GM23338 (cell line): ENCODE measurements around the gene CT45A10. TPM values are rescaled to one million over a fixed set of nuclear protein-coding genes. Genes with fewer than 3 reads are reported as not detected.

Experiments used
- polyA plus RNA-seq: library from polyadenylated mRNA; unstranded; fragments of >200 nt; fragmentation: Nextera tagmentation; extraction: Ambion mirVana; gene quantifications from 2 replicates; pipeline ENCODE4 v1.2.1, GENCODE V29; 2016
- total RNA-seq: library from RNA; depleted of rRNA; stranded (reverse); fragments of >200 nt; shearing (Covaris generic); gene quantifications from 2 replicates; pipeline ENCODE4 v1.2.3, GENCODE V29; 2014; rRNA removed

The CT45A10 gene
- total and polyA plus RNA-seq, 2 experiments from 2014 or later, result not detected

Other genes with a start within 250 kb of the CT45A10 start
- not detected in 2 replicates for gene CT45A1, start 179.8 kb downstream of the CT45A10 start, total RNA-seq
- not detected in 2 replicates for gene CT45A1, start 179.8 kb downstream of the CT45A10 start, polyA plus RNA-seq
- gene CT45A3, start 125.3 kb downstream of the CT45A10 start, total RNA-seq, result not detected in 2 replicates
- not detected in 2 replicates for gene CT45A3, start 125.3 kb downstream of the CT45A10 start, polyA plus RNA-seq
- gene CT45A5, start 107.9 kb downstream of the CT45A10 start, total RNA-seq, result not detected in 2 replicates
- gene CT45A5, start 107.9 kb downstream of the CT45A10 start, polyA plus RNA-seq, result not detected in 2 replicates
- gene CT45A6, start 90.7 kb downstream of the CT45A10 start, total RNA-seq, result not detected in 2 replicates
- gene CT45A6, start 90.7 kb downstream of the CT45A10 start, polyA plus RNA-seq, result not detected in 2 replicates
- not detected in 2 replicates for gene CT45A2, start 73.4 kb downstream of the CT45A10 start, total RNA-seq
- gene CT45A2, start 73.4 kb downstream of the CT45A10 start, polyA plus RNA-seq, result not detected in 2 replicates
- not detected in 2 replicates for gene CT45A7, start 56.2 kb downstream of the CT45A10 start, total RNA-seq
- not detected in 2 replicates for gene CT45A7, start 56.2 kb downstream of the CT45A10 start, polyA plus RNA-seq
- not detected in 2 replicates for gene CT45A8, start 38.9 kb downstream of the CT45A10 start, total RNA-seq
- gene CT45A8, start 38.9 kb downstream of the CT45A10 start, polyA plus RNA-seq, result not detected in 2 replicates
- gene CT45A9, start 21.6 kb downstream of the CT45A10 start, total RNA-seq, result not detected in 2 replicates
- not detected in 2 replicates for gene CT45A9, start 21.6 kb downstream of the CT45A10 start, polyA plus RNA-seq
- 0.19 TPM in 1 of 2 replicates, not detected in the other for gene SAGE1, start 272 bp upstream of the CT45A10 start, total RNA-seq
- gene SAGE1, start 272 bp upstream of the CT45A10 start, polyA plus RNA-seq, result not detected in 2 replicates
- 25.4 and 30.1 TPM in 2 replicates for gene MMGT1, start 80.5 kb upstream of the CT45A10 start, total RNA-seq
- gene MMGT1, start 80.5 kb upstream of the CT45A10 start, polyA plus RNA-seq, result 6.2 and 6.9 TPM in 2 replicates
- 17.1 and 18.9 TPM in 2 replicates for gene SLC9A6, start 92.0 kb upstream of the CT45A10 start, total RNA-seq
- gene SLC9A6, start 92.0 kb upstream of the CT45A10 start, polyA plus RNA-seq, result 7.2 and 7.4 TPM in 2 replicates